Stimulated activated CD8-positive, alpha-beta memory T cell treated with anti-CD3 and anti-CD28 coated beads, Interleukin-2, amount 100 ng/mL, for 48 hours (primary cell): Measurements from ENCODE around the gene INCENP.

Experiments
- DNase-seq, 2 donors: peaks; one replicate each; pipeline ENCODE4 v3.0.0-alpha.2; 2020; ENCODE audit warnings: low read depth in 2 of 2

INCENP gene

DNA sequence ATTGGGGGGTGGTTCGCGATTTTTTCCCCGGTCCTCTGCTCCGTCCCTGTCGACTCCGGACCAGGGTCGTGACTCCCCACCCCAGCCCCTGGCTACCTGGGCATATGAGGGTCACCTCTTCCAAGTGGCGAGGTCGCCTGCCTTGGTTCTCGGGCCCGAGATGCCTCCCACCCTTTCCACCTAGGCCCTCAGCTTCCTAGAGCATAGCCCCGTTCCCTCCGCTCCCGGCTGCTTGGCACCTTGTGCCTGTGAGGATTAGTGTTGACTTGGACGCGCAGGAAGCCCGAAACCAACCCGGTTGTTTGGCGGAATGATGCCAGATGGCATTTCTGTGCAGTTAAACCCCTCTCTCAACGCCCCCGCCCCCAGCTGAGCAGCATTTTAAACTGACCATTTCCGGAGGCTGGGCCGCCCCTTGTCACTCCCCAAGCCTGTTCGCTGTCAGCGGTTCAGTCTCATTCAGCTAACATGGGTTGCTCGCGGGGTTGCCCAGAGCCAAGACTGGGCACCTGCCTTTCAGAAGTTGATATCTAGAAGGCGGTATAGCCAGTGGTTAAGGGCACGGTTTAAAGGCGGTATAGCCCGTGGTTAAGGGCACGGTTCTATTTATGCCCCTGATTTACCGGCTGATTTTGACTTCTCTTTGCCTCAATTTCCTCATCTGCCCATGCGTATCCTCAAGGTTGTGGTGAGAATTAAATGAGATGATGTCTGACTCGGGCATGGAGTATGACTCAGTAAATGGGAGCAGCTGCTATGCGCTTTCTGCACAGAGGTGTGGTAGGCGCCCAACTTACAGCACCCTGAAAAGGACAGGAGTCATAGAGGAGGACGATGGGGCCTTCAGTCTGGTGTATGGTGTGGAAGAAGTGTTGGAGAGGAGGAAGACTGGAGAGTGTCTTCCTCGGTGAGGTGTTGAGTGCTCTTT lies 639 bp downstream of the INCENP start:
- peak; percentile 23 to 28 for DNase-seq

DNA sequence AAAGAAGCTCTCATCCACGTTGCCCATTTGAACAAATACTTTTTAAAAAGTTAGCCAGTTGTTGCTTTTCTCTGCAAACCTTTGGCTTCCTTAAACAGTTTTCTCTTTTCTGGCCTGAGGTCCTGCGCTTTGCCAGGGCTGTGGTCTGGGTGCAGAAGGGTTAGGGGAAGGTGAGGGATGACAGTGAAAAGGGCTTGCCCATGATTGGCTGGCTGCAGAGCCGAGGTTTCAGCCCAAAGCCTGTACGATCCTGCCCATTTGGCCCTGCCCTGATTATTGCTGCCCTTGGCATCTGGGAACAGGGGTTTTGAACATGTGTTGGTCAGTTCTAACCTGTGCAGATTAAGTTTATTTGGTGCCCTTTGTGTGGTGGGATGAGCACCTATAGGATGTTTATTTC lies 1.5 kb downstream of the INCENP start:
- no peak for DNase-seq

- DNase-seq, result no peak
These were observed 2.1 kb downstream of the INCENP start for GRCh38 chr11:62125881-62126280.

DNA sequence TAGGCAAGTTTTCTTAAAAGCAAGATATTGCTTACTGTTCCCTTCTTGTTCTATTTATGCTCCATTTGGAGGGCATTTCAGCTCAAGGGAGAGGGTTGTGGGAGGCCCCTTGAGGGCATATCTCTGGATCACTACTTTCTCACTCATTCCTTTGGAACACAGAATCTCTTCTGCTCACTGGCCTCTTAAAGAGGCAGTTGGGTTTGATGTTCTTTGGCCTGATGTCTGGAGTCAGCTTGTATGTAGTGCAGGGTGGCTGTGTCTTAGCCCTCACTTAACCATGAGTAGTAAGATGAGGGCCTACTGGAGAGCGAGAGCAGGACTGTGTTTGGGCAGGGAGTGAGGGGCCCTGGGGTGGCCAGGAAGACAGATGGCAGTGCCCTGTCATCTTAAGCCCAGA lies 3.6 kb downstream of the INCENP start:
- DNase-seq, result no peak

DNA sequence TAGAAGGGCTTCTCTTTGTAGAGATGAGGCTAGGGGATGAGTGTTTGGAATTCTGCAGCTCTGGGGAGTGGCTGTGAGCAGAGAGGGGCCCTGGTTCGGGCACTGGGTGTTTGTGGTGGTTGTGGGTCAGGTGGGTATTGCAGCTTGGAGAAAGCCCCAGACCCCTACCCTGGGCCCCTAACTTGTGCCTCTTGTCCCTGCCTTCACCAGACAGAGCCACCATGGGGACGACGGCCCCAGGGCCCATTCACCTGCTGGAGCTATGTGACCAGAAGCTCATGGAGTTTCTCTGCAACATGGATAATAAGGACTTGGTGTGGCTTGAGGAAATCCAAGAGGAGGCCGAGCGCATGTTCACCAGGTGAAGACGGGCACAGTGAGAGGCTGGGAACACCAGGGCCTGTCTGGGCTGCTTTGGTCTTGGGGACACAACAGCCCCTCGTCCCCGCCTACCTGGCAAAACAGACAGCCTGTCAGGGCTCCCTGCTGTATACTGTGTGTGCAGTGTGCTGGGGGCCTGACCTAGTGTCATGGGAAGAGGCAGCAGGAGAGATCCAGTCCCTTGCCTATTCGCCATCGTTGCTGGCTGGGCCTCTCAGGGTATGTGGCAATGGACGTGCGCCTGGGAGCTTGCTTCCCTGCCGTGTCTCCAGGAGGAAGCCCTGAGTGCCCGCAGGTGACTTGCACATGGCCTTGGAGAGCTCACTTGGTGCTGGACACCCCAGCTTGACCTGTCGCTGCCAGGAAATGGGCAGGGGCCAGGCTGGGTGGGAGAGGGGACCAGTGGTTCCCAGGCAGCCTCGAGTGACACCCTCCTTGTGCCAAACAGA lies 4.3 kb downstream of the INCENP start:
- no peak for DNase-seq

DNA sequence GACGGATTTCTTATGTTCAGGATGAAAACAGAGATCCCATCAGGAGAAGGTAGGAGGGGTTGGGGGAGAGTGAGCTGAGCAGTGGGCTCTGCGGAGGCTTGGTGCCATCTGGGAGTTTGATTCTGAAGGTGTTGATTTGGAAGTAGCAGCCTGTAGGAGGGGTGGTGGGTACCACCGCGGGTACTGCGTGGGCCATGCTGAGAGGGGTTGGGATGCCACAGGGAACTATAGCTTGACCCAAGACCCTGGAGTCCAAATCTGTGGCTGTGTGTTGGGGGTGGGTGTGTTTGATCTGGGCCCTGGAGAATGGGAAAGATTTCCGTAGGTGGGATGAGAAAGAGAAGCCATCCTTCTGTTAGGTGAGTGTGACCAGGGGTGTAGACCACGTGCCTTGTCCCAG lies 5.0 kb downstream of the INCENP start:
- DNase-seq, result no peak

DNA sequence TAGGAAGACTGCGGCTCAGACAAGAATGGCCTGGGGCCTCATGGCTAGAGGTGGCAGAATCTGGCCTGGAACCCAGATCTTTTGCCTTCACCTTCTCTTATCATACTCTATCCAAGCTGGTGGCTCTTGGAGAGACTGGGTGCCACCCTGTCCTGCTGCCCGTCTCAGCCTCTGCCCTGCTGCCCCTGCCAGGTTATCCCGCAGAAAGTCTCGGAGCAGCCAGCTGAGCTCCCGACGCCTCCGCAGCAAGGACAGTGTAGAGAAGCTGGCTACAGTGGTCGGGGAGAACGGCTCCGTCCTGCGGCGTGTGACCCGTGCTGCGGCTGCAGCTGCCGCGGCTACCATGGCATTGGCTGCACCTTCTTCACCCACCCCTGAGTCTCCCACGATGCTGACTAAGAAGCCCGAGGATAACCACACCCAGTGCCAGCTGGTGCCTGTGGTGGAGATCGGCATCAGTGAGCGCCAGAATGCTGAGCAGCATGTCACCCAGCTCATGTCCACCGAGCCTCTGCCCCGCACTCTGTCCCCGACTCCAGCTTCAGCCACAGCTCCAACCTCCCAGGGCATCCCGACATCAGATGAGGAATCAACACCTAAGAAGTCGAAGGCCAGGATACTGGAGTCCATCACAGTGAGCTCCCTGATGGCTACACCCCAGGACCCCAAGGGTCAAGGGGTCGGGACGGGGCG lies 5.9 kb downstream of the INCENP start:
- DNase-seq, result no peak

- no peak for DNase-seq
These were observed 6.7 kb downstream of the INCENP start for GRCh38 chr11:62130283-62131169.

- DNase-seq, result no peak
These were observed 7.3 kb downstream of the INCENP start for GRCh38 chr11:62131170-62131464.

DNA sequence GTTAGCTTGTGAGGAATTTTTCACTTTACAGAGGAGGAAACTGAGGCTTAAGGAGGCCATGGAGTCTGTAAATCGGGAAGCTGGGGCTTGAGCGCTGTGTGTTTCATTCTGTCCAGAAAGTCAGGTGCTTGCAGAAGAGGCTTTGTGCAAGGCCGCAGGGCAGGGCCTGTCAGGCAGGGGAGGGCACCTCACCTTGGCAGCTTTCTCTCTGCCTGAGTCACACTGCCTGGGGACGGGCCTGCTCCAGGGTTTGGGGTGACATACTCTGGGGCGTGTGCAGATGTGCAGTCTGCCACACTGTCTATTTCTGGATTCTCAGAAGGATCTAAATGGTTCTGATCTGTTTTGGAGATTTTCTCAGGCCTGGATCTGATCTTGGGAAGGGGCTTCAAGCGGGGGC lies 8.4 kb downstream of the INCENP start:
- no peak for DNase-seq

GRCh38 chr11:62132689-62133293 lies 9.0 kb downstream of the INCENP start:
- no peak for DNase-seq

- DNase-seq, result no peak
These were observed 9.7 kb downstream of the INCENP start for GRCh38 chr11:62133328-62134065.

DNA sequence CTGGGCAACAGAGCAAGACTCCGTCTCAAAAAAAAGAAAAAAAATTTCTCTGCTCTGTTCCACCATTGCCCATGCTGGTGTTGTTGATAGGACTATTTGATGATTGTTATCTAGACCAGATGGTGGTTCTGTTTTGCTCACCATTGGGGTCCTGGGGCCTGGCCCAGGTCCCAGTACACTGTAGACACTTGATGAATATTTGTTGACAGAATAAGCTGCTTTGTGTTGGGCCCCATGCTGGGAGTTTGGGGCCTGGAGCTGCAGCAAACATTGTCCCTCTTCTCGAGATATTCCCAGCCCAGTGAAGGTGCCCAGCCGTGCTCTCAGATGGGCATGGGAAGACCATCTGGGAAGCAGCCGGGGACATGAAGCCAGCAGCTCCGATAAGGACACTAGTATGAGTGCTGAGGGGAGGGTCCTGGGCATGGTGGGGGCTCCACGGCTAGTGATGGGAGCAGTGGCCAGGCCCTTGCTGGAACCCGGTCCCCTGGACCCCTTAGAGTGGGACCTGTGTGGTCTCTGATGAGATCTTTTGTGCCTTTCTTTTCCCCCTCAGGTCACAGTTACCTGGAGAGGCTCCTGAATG lies 13.6 kb downstream of the INCENP start:
- no peak for DNase-seq

GRCh38 chr11:62137881-62138629 lies 14.2 kb downstream of the INCENP start:
- no peak for DNase-seq

DNA sequence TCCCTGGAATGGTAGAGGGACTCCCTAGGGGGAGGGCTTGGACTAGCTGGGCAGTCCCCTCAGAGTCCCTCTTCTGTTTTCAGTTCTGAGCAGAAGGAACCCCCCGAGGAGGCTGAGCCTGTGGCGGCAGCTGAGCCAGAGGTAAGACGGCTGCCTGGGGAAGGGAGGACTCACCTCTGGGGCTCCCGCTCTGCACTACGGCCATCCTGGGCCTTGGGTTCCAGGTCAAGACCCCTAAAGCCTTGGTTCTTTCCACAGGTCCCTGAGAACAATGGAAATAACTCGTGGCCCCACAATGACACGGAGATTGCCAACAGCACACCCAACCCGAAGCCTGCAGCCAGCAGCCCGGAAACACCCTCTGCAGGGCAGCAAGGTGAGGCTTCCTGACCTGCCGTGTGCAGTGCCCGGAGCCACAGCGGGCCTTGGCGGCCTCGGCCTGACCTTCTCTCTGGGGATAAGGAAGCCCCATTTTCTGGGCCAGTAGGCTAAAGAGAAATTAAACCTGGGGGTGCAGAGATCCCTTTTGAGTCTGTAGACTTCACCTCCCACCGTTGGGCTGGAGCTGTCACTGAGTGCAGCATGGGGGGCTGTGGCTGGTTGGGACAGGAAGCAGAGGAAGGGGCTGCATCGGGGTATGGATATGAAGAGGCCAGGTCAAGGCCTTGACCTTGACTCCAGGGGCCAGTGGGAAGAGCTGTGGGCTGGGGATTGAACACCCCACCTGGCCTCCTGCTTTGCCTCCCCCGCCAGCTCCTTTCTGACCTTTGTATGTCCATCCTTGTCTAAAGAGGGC lies 15.0 kb downstream of the INCENP start:
- DNase-seq, result no peak

DNA sequence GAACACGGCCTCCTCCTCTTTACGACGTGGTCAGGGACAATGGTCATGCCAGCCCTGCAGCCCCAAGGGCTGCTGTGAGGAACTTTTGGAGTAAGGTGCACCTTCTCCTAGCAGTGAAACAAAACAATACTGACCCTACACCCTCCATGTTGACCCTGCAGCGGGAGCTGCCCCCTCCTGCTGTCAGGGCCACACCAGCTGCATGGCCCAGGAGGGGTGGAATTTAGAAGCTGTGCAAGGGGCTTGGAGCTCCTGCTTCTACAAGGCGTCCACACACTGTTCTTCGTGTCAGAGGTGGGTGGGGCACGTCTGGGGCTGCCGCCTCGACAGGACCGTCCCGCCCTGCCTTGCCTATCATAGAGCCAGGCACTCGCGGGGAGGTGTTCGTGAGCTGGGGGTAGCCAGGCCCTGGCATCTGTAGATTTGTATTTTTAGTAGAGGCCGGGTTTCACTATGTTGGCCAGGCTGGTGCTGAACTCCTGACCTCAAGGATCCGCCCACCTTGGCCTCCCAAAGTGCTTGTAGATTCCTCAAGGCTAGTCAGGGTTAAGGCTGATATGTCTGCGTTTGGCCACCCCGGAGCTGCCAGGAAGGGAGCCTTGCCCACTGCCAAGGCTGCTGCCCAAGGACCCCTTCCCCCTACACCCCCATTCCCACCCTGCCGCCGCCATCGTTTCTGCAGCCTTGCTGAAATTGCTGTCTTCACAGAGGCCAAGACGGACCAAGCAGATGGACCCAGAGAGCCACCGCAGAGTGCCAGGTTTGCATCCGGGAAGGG lies 15.9 kb downstream of the INCENP start:
- no peak for DNase-seq

DNA sequence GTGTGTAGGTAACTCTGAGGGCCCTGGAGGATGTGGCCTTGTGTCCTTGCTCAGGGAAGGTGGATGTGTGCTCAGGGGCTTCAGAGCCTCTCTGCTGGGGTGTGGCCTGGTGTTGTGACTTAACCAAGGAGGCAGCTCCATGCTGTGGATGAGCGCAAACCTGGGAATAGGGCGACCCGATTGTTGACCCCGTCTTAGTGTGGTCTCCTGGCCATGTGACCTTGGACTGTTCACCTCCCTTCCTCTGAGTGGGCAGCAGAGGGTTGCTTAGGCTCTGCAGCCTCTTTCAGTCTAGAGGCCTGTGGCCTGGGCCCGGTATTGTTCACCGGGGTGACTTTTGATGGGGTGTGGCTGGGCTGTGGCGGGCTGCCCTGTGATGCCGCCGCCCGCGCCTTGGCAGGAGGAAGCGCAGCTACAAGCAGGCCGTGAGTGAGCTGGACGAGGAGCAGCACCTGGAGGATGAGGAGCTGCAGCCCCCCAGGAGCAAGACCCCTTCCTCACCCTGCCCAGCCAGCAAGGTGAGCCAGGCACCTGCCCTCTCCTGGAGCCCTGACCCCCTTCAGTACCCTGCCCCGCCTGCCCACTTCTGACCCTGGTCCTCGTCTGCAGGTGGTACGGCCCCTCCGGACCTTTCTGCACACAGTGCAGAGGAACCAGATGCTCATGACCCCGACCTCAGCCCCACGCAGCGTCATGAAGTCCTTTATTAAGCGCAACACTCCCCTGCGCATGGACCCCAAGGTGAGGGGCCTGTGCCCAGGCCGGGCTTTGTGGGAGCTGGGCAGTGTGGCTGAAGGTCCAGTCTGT lies 16.7 kb downstream of the INCENP start:
- no peak for DNase-seq
